Stimulated activated CD4-positive, alpha-beta T cell treated with anti-CD3 and anti-CD28 coated beads, TNF-alpha, amount 100 ng/mL, for 48 hours (primary cell): ENCODE results near the gene HID1.
A peak's percentile ranks its signal among the peaks of the same experiment; 100 is the strongest.
"Not testable (repeated sequence)": the region's sequence is repeated elsewhere in the genome, so short reads cannot be mapped to it uniquely, and the experiment has no call there.

Source experiments
- DNase-seq, 3 donors: peaks; one replicate each; pipeline ENCODE4 v3.0.0-alpha.2; 2020; ENCODE audit warnings: low read depth in 3 of 3

The HID1 gene

GRCh38 chr17:74999523-74999922 lies 27.0 kb upstream of the HID1 start:
- DNase-seq, result no peak

- DNase-seq, result no peak
Measured at GRCh38 chr17:74998783-74999182, 26.2 kb upstream of the HID1 start.

DNA sequence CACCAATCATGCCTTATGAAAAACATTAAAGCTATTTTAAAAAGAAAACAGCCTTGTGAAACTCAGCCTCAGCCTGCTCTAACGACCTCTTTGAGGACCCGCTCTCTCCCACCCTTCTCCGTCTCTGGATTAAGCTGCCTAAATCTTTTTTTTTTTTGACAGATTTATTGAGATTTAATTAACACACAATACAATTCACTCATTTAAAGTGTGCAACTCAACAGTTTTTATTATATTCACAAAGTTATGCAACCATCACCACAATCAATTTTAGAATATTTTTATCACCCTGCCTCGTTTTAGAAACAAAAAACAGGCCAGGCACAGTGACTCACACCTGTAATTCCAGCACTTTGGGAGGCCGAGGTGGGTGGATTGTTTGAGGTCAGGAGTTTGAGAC lies 23.3 kb upstream of the HID1 start:
- no peak for DNase-seq

GRCh38 chr17:74994440-74994839 lies 21.9 kb upstream of the HID1 start:
- no peak for DNase-seq

DNA sequence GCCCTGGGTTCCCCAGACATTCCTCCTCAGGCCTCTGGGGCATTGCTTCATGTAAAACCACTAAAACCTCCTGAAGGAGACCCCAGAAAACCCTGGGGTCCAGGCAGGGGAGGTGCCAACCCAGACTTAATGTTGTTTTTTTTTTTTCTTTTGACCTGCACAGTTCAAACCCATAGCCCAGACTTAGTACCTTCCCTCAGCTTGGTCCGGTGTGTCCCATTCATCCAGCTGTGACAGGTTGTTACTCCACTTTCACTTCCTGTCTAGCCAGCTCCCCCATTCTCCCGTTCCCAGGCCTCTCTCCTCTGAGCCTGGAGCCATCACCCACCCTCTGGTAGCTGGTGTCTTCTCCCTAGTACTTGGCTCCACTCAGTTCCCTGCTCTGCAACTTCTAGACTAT lies 19.7 kb upstream of the HID1 start:
- no peak for DNase-seq

DNA sequence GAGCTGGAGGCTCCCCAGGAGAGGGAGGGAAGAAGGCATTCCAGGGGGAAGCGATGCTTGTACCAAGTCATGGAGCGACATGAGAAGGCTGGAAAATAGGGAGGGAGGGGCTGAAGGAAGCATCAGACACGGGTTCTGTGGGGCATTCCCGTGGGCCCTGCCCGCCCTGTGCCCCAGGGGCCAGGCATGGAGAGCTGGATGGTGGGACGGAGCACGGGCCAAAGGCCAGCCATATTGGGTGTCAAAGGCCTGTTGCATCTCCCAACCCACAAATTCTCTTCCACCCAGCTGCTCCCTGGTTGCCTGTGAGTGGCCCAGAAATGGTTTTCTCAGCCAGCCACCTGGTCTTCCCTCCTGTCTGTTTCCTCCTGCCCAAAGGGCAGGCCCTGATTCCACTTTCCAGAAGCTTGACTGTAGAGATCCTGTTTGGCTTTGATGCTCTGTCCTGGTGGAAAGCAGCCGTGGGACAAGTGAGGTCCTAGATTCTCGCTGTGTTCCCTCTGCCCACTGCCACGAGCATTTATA lies 18.1 kb upstream of the HID1 start:
- DNase-seq, result no peak

DNA sequence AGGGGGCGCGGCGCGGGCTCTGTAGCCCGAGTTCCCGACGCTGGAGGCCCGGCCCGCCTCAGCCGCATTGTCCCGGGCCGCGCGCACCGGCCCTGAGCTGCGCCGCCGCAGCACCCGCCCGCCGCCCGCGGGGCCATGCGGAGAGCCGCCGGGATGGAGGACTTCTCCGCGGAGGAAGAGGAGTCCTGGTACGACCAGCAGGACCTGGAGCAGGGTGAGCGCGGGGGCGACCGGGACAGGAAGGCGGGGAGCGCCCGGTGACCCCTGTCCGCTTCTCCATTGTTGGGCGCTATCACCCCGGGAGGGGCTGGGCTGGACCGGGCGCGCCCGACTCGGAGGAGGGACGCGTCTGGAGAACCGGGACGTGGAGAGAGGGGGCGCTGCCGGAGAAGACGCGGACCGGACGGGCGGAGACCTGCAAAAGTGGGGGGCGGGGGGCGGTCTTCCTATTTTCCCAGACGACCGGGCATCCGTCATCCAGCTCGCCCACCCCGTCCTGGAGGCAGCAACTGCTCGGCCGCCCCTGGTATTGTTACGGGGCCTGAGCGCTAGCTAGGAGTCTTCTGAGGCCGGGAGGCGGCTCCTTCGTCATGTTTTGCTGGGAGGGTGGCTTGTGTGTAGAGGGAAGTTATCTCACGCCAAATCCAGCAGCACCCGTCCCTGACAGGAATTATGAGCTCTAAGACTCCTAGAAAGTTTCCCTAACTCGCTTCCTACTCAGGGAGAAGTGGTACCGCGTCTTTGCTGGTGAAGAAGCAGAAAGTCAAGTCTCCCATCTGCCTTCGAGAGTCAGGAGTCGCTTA lies 15.6 kb upstream of the HID1 start:
- peak in 1 of 3 donors; percentile 23 for DNase-seq

GRCh38 chr17:74987418-74987908 lies 14.9 kb upstream of the HID1 start, which contains the start of gene CDR2L:
Gene CDR2L, plus strand, starts transcription at chr17:74987632. Its CDS starts 412 bp downstream, at chr17:74988044.
- peak; percentile 78 to 90 (median 80) for DNase-seq

DNA sequence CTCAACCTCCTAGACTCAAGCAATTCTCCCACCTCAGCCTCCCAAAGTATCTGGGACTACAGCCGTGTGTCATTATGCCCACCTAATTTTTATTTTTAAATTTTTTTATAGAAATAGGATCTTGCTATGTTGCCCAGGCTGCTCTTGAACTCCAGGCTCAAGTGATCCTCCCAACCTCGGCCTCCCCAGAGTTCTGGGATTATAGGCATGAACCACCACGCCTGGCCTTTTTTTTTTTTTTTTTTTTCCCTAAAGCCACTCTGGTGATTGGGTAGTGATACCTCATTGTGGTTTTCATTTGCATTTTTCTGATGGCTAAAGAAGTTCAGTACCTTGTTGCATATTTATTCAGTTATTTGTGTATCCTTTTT lies 13.6 kb upstream of the HID1 start:
- no peak for DNase-seq

DNA sequence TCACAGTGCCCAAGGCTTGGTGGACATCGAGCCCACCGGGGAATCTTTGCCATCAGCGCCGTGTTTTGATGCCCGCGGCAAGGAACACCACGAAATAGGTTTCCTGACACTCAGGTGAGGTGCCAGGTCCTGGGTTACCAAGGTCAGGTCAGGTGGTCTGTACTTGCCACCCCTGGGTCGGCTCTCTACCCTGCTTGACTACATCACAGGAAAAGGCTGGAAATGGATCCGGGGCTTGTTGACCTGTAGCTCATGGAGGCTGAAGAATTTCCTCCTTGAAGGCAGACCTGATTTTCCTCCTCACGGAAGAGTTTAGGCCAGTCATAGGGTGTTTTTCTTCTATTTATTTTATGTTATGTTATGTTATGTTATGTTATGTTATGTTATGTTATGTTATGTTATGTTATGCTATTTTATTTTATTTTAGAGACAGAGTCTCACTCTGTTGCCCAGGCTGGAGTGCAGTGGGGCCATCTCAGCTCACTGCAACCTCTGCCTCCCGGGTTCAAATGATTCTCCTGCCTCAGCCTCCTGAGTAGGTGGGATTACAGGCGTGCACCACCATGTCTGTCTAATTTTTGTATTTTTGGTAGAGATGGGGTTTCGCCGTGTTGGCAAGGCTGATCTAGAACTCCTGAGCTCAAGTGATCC lies 10.2 kb upstream of the HID1 start:
- DNase-seq, result not testable (repeated sequence)

DNA sequence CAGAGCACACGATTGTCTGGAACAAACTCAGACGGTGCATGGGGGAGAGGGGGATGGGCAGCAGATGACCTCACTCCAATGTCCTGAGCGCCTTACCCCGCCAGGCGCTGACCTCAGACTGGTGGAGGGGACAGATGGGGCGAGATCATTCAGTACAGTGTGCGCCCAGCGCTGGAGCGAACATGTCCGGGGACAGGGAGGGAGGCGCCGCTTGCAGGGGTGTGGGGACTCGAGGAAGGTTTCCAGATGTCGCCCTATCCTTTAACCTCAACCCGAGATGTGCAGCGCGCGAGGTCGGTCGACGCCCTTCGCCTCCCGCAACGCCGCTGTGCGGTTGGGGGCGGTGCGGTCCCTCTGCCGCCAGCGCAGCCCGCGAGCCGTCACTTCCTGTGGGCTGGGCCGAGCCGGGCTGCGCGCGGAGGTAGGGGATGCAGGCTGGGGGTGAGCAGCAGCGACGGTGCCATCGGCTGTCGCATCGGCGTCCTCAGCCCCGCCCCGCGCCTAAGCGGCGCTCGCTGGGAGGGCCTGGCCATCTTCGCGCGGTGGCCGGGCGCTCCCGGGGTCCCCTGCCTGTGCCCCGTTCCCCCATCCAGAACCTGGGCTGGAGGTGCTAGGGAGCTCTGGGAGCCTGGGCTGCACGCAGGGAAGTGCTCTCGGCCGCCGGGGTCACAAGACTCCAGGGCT lies 9.6 kb upstream of the HID1 start:
- peak; percentile 52 to 69 (median 64) for DNase-seq

GRCh38 chr17:74981318-74981978 lies 8.9 kb upstream of the HID1 start:
- DNase-seq, result no peak

- no peak for DNase-seq
Measured at GRCh38 chr17:74979408-74980146, 7.0 kb upstream of the HID1 start.

- no peak for DNase-seq
Measured at GRCh38 chr17:74978240-74978639, 5.7 kb upstream of the HID1 start.

DNA sequence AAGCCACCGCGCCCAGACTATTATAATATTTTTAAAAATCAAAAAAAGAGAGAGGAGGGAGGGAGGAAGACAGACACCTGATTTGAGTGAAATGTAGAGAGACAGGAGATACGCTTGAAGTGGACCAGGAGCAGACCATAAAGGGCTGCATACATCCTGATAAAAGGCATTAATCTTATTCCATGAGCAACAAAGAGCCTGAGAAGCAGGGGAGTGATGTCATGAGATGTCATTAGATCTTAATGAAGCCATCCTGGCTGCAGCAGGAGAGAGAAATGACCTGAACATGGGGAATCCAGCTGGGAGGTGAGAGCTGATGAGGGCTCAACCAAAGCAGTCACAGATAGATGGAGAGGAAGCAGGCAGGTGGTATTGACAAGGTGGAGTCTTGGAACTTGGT lies 5.2 kb upstream of the HID1 start:
- no peak for DNase-seq

DNA sequence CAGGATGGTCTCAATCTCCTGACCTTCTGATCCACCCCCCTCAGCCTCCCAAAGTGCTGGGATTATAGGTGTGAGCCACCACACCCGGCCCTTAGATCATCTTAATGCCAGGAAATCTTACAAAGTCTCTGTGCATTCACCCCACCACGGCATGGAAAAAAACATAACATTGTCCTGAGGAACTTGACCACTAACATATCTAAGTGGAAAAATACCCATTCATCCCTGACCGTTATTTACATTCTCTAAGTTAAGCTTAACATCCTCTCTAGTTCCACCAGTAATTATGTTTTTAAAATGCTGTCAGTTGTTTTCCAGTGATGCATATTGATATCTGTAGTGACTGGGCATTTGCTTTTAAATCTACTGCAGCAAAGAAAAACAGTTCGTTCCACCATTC lies 3.4 kb upstream of the HID1 start:
- DNase-seq, result no peak

DNA sequence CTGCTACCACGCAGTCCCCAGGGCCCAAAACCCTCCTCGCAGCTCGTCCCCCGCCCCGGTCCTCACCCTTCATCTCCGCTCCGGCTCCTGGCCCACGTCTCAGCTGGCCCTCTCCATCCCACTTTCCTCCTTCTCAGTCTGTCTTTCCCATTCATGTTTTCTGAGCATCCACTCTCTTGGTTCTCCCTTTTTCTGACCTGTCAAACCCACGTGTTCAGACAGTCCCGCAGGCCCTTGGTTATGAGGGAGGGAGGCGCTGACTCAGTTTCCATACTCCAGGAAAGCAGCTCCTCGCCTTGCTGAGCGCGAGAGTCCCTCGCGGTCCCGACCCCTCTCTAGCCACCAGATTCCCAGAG lies 392 bp upstream of the HID1 start:
- DNase-seq, result no peak

GRCh38 chr17:74971842-74972106 lies 785 bp downstream of the HID1 start:
- no peak for DNase-seq

DNA sequence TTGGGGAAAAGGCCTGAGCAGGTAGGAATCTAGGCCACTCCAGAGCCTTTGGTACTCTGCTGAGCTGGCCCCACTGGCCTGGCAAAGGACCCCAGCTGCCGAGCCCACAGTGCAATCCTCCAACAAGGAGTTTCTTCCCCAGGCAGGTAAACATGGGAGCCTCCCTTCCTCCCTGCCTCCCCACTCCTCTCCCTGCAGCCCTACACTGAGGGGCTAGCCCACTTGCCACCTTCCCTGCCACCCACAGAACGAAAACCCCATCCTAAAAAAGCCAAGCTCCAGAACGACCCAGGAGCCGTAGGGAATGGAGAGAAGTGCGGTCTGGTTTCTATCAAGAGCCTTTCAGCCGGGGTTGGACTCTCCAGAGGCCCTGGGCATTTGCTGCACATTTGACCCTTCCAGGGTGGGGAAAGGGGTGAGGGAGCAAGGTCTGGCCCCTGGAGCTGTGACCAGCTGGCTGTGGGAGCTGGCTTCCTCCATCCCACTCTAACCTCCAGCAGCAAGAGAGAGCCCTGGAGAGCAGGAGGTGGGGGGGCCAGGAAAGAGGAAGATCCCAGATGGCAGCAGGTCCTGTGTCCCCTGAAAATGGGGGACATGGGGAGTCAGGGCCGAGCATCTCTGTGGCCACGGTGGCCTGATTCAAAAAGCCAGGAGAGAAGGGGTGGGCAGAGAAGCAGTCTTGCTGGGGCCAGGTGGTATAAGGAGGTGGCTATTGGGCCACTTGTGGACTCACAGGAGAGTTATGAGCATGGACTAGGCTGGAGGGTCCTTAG lies 1.3 kb downstream of the HID1 start:
- no peak for DNase-seq

- DNase-seq, result no peak
Measured at GRCh38 chr17:74970395-74970794, 2.2 kb downstream of the HID1 start.

DNA sequence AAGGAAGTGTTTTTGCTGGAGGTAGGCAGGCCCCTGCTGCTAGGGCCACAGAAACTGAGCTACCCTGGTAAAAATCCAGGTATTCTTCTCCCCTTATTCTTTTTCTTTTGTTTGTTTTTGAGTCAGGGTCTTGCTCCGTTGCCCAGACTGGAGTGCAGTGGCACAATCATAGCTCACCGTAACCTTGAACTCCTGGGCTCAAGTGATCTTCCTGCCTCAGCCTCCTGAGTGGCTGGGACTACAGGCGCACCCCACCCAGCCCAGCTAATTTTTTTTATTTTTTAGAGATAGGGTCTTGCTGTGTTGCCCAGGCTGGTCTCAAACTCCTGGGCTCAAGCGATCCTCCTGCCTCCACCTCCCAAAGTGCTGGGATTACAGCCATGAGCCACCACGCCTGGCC lies 3.1 kb downstream of the HID1 start:
- DNase-seq, result not testable (repeated sequence)
